Heart left ventricle (tissue), 16 donors: Measurements from ENCODE around the gene SNRPA1. TPM values are rescaled to one million over a fixed set of nuclear protein-coding genes. Genes with fewer than 3 reads are reported as not detected.

ENCODE experiments used
- ATAC-seq, 4 donors: fragments of 200-7000 bp; cut with Tn5 transposase; one replicate each; pipeline ENCODE4 v1.9.1; 2020 to 2022; ENCODE audit warnings: moderate library complexity in 4 of 4, mild to moderate bottlenecking in 3 of 4, moderate number of reproducible peaks in 1 of 4
- DNase-seq, 5 donors: peaks; one replicate each; pipeline ENCODE4 v3.0.0-alpha.2; 2020
- H3K27ac ChIP-seq, 12 donors: fragments of 200-600 bp; sonication (generic) in 4 of 12; one replicate each; pipeline versions ENCODE4 v1.5.0 to v1.8.0; 2016 to 2022; ENCODE audit warnings: mild to moderate bottlenecking in 2 of 12
- H3K27me3 ChIP-seq, 9 donors: fragments of 200-600 bp; sonication (generic) in 2 of 9; one replicate each; pipeline versions ENCODE4 v1.5.1 to v1.8.0; 2016 to 2022; ENCODE audit warnings: mild to moderate bottlenecking in 3 of 9
- H3K36me3 ChIP-seq, 9 donors: fragments of 200-600 bp; sonication (generic) in 2 of 9; one replicate each; pipeline versions ENCODE4 v1.5.0 to v1.8.0; 2018 to 2022; ENCODE audit warnings: mild to moderate bottlenecking in 2 of 9
- H3K4me1 ChIP-seq, 12 donors: fragments of 200-600 bp; sonication (generic) in 4 of 12; one replicate each; pipeline versions ENCODE4 v1.5.0 to v1.8.0; 2016 to 2022; ENCODE audit warnings: mild to moderate bottlenecking in 3 of 12
- H3K4me3 ChIP-seq, 12 donors: fragments of 200-600 bp; sonication (generic) in 4 of 12; one replicate each; pipeline versions ENCODE4 v1.5.0 to v1.8.0; 2017 to 2022; ENCODE audit warnings: mild to moderate bottlenecking in 9 of 12, moderate library complexity in 4 of 12
- H3K9me3 ChIP-seq, 12 donors: fragments of 200-600 bp; sonication (generic) in 4 of 12; one replicate each; pipeline versions ENCODE4 v1.5.0 to v1.8.0; 2016 to 2022; ENCODE audit warnings: mild to moderate bottlenecking in 1 of 12
- POLR2A ChIP-seq, 2 donors: fragments of 450-650 bp; IDR thresholded peaks; one replicate each; pipeline ENCODE4 v1.6.1; 2017; ENCODE audit warnings: antibody characterized with exemption in 2 of 2, mild to moderate bottlenecking in 2 of 2, moderate library complexity in 2 of 2
- WGBS, 4 donors: extraction: QIAGEN DNeasy Blood & Tissue Kit in 2 of 4; methylation state at CpG; one replicate each; pipeline versions ENCODE4 v1.1.5 to v1.1.7; 2013 to 2018; 5-methylcytosine and 5-hydroxymethylcytosine counted together
- intact Hi-C, 10 donors: fragments of 100-400 bp; cut with DNase I; formaldehyde crosslinking; loops; one replicate each; pipeline versions ENCODE4 v1.11.1 to v1.14.2; 2022
- polyA plus RNA-seq, 2 donors: library from polyadenylated mRNA; stranded (reverse); fragments of 200-250 nt; gene quantifications; one replicate each; pipeline ENCODE4 v1.2.3, GENCODE V29; 2013
- total RNA-seq, 9 donors: library from RNA; depleted of rRNA in 2 of 9; stranded (reverse); fragments of >200 nt in 2 of 9; fragmentation: NEBNext Ultra II Directional in 3 of 9; extraction: Animal tissue kit (Norgen Biotek cat#: 25700) in 3 of 9; gene quantifications; one replicate each; pipeline versions ENCODE4 v1.1.0 to v1.2.4, GENCODE V29; 2016 to 2023
- TF ChIP-seq, protein P1 (sequence below), 12 donors: fragments of 200-600 bp; sonication (generic) in 4 of 12; IDR thresholded peaks; one replicate each; pipeline versions ENCODE4 v1.5.0 to v1.8.0; 2018 to 2022; ENCODE audit warnings: antibody characterized with exemption in 12 of 12, mild to moderate bottlenecking in 5 of 12
- donor health status: ischemic (EF 13 %, LVEDD 7.1; RV severe dilation, severe dysfunction).
- donor health status: healthy with polysubstance abuse.
- donor health status: DM: no; HTN: yes; CAD: no.
- donor health status: DM: no; HTN: no; CAD: no.
- donor health status: ischemic (EF 25% LVEDD 6.9; RV normal size, moderate dysfunction).
- donor health status: ischemic (EF 25% LVEDD 5.7; RV mildly dilated, moderate dysfunction).
- donor health status: healthy.
- donor health status: DM: yes; HTN: yes; CAD: no.
- donor health status: ischemic (EF 35%, LVEDD 5.7; RV mildly dilated, moderate dysfunction).
- donor health status: nonischemic (EF 11% LVEDD 7.7; RV severe dilation, severe dysfunction).
- donor health status: DM: yes; HTN: yes; CAD: no.
- donor health status: PGD.
- donor health status: ischemic (EF 29% LVEDD 5.4; RV normal size, mild dysfunction).
- donor health status: nonischemic (EF 23%, LVEDD 6.1; RV moderate dilation, normal function).

The SNRPA1 gene
- total and polyA plus RNA-seq, 11 donors: 17.6 to 57.8 (median 30.2) TPM

DNA sequence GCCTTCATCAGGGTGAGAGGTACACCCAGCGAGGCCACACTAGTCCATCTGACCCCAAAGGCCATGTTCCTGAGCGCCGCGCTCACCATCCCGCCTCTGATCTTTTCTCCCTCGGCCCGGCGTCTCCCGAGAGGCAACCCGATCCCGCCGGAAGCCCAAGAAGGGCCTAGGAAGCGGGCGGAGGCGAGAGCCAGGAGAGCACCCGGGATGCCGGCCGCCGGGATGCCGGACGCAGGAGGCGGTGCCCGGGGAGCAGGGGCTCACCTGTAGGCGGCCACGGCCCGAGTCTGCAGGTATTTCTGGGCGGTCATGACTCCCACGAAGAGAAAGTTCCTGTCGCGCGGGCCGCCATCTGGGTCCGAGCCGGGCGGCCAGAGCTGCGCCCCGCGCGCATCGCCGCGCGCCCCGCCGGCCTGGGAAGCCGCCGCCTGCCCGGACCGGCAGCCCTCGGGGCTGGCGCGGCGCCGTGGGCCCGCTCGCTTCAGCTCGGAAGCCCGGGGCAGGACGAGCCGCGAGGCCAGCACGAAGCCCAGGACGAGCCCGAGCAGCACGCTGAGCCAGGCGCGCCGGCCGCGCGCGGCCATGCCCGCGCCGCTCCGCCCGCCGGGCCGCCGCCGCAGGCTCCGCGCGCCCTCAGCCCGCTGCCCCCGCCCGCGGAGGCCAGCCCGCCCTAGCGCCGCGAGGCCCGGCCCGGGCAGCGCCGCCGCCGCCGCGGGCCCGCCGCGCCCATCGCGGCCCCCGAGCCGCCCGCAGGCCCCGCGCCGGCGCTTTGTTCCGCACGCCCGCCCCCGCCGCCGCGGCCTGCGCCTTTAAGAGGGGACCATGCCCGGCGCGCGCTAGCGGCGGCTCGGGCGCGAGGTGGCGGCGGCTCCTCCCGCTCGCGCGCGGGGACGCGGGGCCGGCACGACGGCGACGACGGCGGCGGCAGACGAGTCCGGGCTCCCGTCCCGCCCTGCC, 43.9 kb downstream of the SNRPA1 start:
- H3K4me3 ChIP-seq: peak overlapping the region; percentile 64 to 99 (median 86)
- intact Hi-C loops: loop anchor here in 8 of 10 donors (2.0 to 10.0 kb wide), 9 partner anchors 64 to 626 kb away; no protein-coding TSS in a partner anchor
- no peaks in the 10 kb centered on the region for H3K9me3 ChIP-seq
- no peaks in the 10 kb centered on the region for H3K27me3 ChIP-seq
- peaks cover 0 to 69% (median 52%) of the 10 kb centered on the region in 12 donors for H3K4me1 ChIP-seq
- H3K27ac ChIP-seq: peak overlapping the region; percentile 87 to 97 (median 90)
- H3K36me3 ChIP-seq: peaks cover 0 to 20% (median 4%) of the 10 kb centered on the region in 9 donors
- 0 to 3% (median 1%) methylated on average over 22 to 150 of the region's 150 CpGs for WGBS, 4 donors
- peak in 3 of 4 donors; percentile 4 to 49 (median 38) for ATAC-seq
- peak in 3 of 5 donors; percentile 34 to 76 (median 55) for DNase-seq
- TF ChIP-seq, protein P1, sequence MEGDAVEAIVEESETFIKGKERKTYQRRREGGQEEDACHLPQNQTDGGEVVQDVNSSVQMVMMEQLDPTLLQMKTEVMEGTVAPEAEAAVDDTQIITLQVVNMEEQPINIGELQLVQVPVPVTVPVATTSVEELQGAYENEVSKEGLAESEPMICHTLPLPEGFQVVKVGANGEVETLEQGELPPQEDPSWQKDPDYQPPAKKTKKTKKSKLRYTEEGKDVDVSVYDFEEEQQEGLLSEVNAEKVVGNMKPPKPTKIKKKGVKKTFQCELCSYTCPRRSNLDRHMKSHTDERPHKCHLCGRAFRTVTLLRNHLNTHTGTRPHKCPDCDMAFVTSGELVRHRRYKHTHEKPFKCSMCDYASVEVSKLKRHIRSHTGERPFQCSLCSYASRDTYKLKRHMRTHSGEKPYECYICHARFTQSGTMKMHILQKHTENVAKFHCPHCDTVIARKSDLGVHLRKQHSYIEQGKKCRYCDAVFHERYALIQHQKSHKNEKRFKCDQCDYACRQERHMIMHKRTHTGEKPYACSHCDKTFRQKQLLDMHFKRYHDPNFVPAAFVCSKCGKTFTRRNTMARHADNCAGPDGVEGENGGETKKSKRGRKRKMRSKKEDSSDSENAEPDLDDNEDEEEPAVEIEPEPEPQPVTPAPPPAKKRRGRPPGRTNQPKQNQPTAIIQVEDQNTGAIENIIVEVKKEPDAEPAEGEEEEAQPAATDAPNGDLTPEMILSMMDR (IDR thresholded peaks at IDR 0.05): no peak
- TF ChIP-seq POLR2A (IDR thresholded peaks at IDR 0.05): no peak

DNA sequence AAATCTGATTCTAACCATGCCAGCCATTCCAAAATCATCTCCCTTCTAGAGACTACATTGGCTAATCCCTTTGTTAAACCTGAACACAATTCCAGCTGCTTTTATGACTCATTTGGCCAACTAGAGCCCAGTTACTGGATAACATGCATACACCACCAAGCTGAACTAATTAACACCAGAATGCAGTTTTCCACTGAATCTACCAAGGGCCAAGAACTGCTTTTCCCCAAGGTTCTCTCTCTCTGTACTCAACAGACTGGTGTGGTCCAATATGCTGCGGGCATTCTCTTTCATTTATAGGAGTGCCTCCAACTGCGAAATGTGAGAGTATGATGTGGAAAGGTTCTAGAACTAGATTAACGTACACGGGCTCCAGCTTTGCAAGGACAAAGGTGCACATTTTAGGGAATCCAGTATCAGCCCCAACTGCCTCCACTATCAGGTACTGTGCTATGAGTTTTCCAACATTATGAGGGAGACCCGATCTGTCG, 44.7 kb downstream of the SNRPA1 start:
- Histone ChIP-seq H3K4me3 (peak overlapping the region; percentile 64 to 98 (median 86)), H3K36me3 (peaks cover 0 to 20% (median 4%) of the 10 kb centered on the region in 9 donors), H3K27ac (peak overlapping the region; percentile 38 to 91 (median 76)), H3K27me3 (no peaks in the 10 kb centered on the region), H3K4me1 (peaks cover 0 to 70% (median 54%) of the 10 kb centered on the region in 12 donors), H3K9me3 (no peaks in the 10 kb centered on the region)
- no peak for TF ChIP-seq POLR2A (IDR thresholded peaks at IDR 0.05)
- TF ChIP-seq, protein P1 (IDR thresholded peaks at IDR 0.05): no peak
- WGBS, 4 donors: 3 to 14% (median 13%) methylated on average over 6 of the region's 6 CpGs
- DNase-seq (no peak), ATAC-seq (peak in 1 of 4 donors; percentile 6)
- intact Hi-C loops: loop anchor here in 8 of 10 donors (2.0 to 10.0 kb wide), 9 partner anchors 63 to 626 kb away; no protein-coding TSS in a partner anchor

DNA sequence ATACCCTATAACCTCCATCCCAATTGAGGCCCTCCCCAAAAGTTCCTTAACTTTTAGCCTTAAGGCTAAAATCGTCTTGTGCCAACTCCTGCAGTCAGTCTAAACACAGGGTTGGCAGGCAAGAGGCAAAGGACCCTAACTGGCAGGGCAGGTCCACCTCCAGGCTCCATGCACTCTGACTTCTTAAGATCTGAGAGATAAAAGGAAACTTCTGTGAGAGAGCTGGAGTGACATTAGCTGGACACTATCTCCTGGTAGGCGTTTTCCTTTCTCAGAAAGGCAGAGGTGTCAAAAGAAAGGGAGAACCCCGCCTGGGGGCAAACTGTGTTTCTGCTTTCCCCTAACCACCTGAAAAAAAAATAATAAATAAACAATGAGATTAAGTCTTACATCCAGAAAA, 46.8 kb downstream of the SNRPA1 start:
- WGBS, 4 donors: 67 to 78% (median 74%) methylated on average over 3 of the region's 3 CpGs
- ATAC-seq: no peak
- H3K36me3 ChIP-seq: peaks cover 0 to 20% (median 4%) of the 10 kb centered on the region in 9 donors
- H3K27ac ChIP-seq: peak overlapping the region in 1 of 12 donors; percentile 28
- H3K9me3 ChIP-seq: no peaks in the 10 kb centered on the region
- TF ChIP-seq, protein P1 (IDR thresholded peaks at IDR 0.05): no peak
- DNase-seq: no peak
- peak overlapping the region in 2 of 12 donors; percentile 3 to 96 for H3K4me3 ChIP-seq
- H3K27me3 ChIP-seq: no peaks in the 10 kb centered on the region
- H3K4me1 ChIP-seq: peaks cover 0 to 83% (median 66%) of the 10 kb centered on the region in 12 donors
- intact Hi-C loops: loop anchor here in 6 of 10 donors (5.0 to 10.0 kb wide), 5 partner anchors 53 to 81 kb away; no protein-coding TSS in a partner anchor
